Ishikawa (cell line): ENCODE measurements around the gene KEAP1.

ENCODE experiments used
- CEBPB ChIP-seq: IDR thresholded peaks from 2 replicates; pipeline ENCODE4 v1.6.1; 2012
- CREB1 ChIP-seq: IDR thresholded peaks from 2 replicates; pipeline ENCODE4 v1.6.1; 2012; ENCODE audit warnings: low read depth
- EGR1 ChIP-seq: IDR thresholded peaks from 2 replicates; pipeline ENCODE4 v1.6.1; 2012
- FOXM1 ChIP-seq: IDR thresholded peaks from 2 replicates; pipeline ENCODE4 v1.6.1; 2012; ENCODE audit warnings: low read depth, borderline replicate concordance
- MAX ChIP-seq: IDR thresholded peaks from 2 replicates; pipeline ENCODE4 v1.6.1; 2012
- RAD21 ChIP-seq: IDR thresholded peaks from 2 replicates; pipeline ENCODE4 v1.6.1; 2012; ENCODE audit warnings: low read depth
- REST ChIP-seq: IDR thresholded peaks from 2 replicates; pipeline ENCODE4 v1.6.1; 2012; ENCODE audit warnings: low read depth, mild to moderate bottlenecking
- TCF12 ChIP-seq: IDR thresholded peaks from 2 replicates; pipeline ENCODE4 v1.6.1; 2012; ENCODE audit warnings: low read depth
- TEAD4 ChIP-seq: IDR thresholded peaks from 2 replicates; pipeline ENCODE4 v1.6.1; 2012
- USF1 ChIP-seq: IDR thresholded peaks from 2 replicates; pipeline ENCODE4 v1.6.1; 2012
- YY1 ChIP-seq: IDR thresholded peaks from 2 replicates; pipeline ENCODE4 v1.6.1; 2012; ENCODE audit warnings: low read depth
- ZBTB7A ChIP-seq: IDR thresholded peaks from 2 replicates; pipeline ENCODE4 v1.6.1; 2012; ENCODE audit warnings: low read depth

The KEAP1 gene

GRCh38 chr19:10442698-10443097, 60.5 kb downstream of the KEAP1 start:
- no peak for TF ChIP-seq YY1
- TF ChIP-seq EGR1: no peak
- TF ChIP-seq FOXM1: no peak

GRCh38 chr19:10439588-10439987, 63.6 kb downstream of the KEAP1 start:
- TF ChIP-seq CREB1 (no peak), FOXM1 (no peak), REST (no peak), RAD21 (no peak), CEBPB (no peak), TCF12 (no peak), MAX (no peak), ZBTB7A (no peak), USF1 (no peak), TEAD4 (no peak), YY1 (no peak)
